HG02885 (cell line): Measurements from ENCODE around the gene HBG2.
"Not testable (repeated sequence)": the region's sequence is repeated elsewhere in the genome, so short reads cannot be mapped to it uniquely, and the experiment has no call there.

Experiments
- ATAC-seq: cut with Tn5 transposase; IDR thresholded peaks from one replicate; pipeline ENCODE4 v1.9.1; 2021; ENCODE audit warnings: mild to moderate bottlenecking; ENCODE audit not compliant: unreplicated experiment, poor library complexity

The HBG2 gene

GRCh38 chr11:5254646-5255413 is at the start of gene HBG2:
Gene HBG2 (minus strand): TSS chr11:5254781. CDS start chr11:5254728, 53 bp downstream.
- ATAC-seq, result not testable (repeated sequence)

- no peak for ATAC-seq
These were observed 49.5 kb upstream of the HBG2 start for GRCh38 chr11:5304046-5304445.

- ATAC-seq, result no peak
These were observed 49.0 kb upstream of the HBG2 start for GRCh38 chr11:5303626-5304025.

- no peak for ATAC-seq
These were observed 47.3 kb upstream of the HBG2 start, which contains the start of gene OR51B4 for GRCh38 chr11:5301846-5302245. Gene OR51B4 (minus strand): TSS chr11:5301946. CDS start chr11:5301946, 0 bp downstream.

GRCh38 chr11:5300251-5300650 is 45.7 kb upstream of the HBG2 start:
- no peak for ATAC-seq

- ATAC-seq, result no peak
These were observed 43.9 kb upstream of the HBG2 start for GRCh38 chr11:5298451-5298850.

GRCh38 chr11:5297721-5298323 is 43.2 kb upstream of the HBG2 start:
- no peak for ATAC-seq

GRCh38 chr11:5294342-5294995 is 39.9 kb upstream of the HBG2 start:
- not testable (repeated sequence) for ATAC-seq

- no peak for ATAC-seq
These were observed 38.4 kb upstream of the HBG2 start for GRCh38 chr11:5293028-5293427.

- peak; percentile 97 for ATAC-seq
These were observed 36.7 kb upstream of the HBG2 start for GRCh38 chr11:5291207-5291838.

- ATAC-seq, result no peak
These were observed 35.5 kb upstream of the HBG2 start for GRCh38 chr11:5290106-5290505.

GRCh38 chr11:5289696-5290095 is 35.1 kb upstream of the HBG2 start:
- ATAC-seq, result no peak

- ATAC-seq, result no peak
These were observed 34.4 kb upstream of the HBG2 start for GRCh38 chr11:5288906-5289550.

GRCh38 chr11:5288108-5288905 is 33.7 kb upstream of the HBG2 start:
- ATAC-seq, result no peak

GRCh38 chr11:5286901-5287300 is 32.3 kb upstream of the HBG2 start:
- ATAC-seq, result no peak

- ATAC-seq, result no peak
These were observed 31.8 kb upstream of the HBG2 start for GRCh38 chr11:5286351-5286750.

- ATAC-seq, result no peak
These were observed 31.2 kb upstream of the HBG2 start for GRCh38 chr11:5285703-5286340.

GRCh38 chr11:5284637-5285036 is 30.1 kb upstream of the HBG2 start:
- no peak for ATAC-seq

GRCh38 chr11:5283882-5284281 is 29.3 kb upstream of the HBG2 start:
- ATAC-seq, result no peak
